ENCODE measurements around the gene F10.

DNA sequence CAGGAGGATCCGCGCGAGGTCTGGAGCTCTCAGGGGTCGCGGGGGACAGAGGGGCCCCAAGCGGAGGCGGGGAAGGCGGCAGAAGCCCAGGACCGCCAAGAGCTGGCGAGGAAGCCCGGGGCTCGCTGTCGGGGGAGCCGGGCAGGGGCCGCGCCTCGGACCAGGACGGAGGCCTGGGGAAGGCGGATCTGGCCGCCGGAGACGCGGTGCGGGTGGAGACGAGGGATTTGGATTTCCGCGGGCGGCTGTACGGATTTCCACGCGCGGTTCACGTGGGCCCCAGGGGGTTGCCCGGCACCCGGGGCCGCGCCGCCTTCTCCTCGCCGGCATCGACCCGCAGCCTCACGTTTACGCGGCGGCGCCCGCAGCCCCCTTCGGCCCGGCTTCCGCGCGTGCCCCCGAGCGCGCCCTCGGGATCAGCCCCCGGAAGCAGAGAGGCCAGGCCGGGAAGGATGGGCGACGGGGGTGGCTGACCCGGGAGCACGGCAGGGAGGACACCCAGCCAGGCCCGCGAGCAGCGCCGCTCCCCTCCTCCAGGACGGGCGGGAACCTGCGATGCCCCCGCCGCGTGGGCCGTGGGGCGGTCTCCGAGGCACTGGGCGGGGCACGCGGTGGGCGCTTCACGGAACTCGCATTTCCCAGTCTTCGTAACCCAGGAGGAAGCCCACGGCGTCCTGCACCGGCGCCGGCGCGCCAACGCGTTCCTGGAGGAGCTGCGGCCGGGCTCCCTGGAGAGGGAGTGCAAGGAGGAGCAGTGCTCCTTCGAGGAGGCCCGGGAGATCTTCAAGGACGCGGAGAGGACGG, 12.3 kb upstream of the F10 start:
- TF ChIP-seq POLR2A (IDR thresholded peaks at IDR 0.05; ENCODE audit: low read depth, low read length), result no peak
- TF ChIP-seq POLR2AphosphoS5 (IDR thresholded peaks at IDR 0.05; ENCODE audit: low read depth, low read length), result no peak
